Adrenal gland (tissue), 5 donors: ENCODE results near the gene PDGFD.

Experiments used
- CTCF ChIP-seq, 6 experiments: fragments of 450-650 bp in 4 of 6; fragments of 200-600 bp in 2 of 6; sonication (generic) in 1 of 6; IDR thresholded peaks; 1 replicate in 5 of 6; 2 replicates in 1 of 6; pipeline versions ENCODE4 v1.5.1 to v1.8.0; 2016 to 2021; ENCODE audit warnings: antibody characterized with exemption in 6 of 6, mild to moderate bottlenecking in 2 of 6, moderate library complexity in 1 of 6
- POLR2A ChIP-seq, 2 donors: fragments of 450-650 bp; IDR thresholded peaks; one replicate each; pipeline ENCODE4 v1.6.1; 2017; ENCODE audit warnings: antibody characterized with exemption in 2 of 2, mild to moderate bottlenecking in 2 of 2, moderate library complexity in 1 of 2
- donor health status: DM: no; HTN: no; CAD: no.

DNA sequence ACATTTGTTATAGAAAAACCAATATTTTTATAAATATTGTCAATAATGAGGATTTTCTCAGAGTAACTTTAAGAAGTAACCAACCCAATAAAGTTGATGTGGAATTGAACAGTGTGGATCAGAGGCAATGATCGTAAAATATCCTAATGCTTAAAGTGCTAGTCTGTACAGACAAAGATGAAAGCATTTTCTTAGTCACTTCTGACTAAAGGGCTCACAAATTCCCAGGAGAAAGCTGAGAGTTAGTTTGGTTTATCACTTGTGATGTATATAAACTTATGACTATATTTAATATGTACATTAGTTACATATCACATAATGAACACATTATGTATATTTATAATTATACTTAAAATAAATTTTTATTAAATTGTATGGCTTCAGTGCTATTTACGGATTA lies 152.9 kb downstream of the PDGFD start:
- no peak for TF ChIP-seq CTCF (IDR thresholded peaks at IDR 0.05)
- TF ChIP-seq POLR2A (IDR thresholded peaks at IDR 0.05): no peak
